WTC11 (cell line): ENCODE results near the gene SAPCD2.

Source experiments
- NR2C2 ChIP-seq: sonication (generic); formaldehyde crosslinking; IDR thresholded peaks from 2 replicates; pipeline ENCODE4 v1.8.0; 2022; ENCODE audit warnings: mild to moderate bottlenecking, missing genetic modification reagents
- TF ChIP-seq, protein P1 (sequence below): fragments of 200-600 bp; IDR thresholded peaks from 2 replicates; pipeline ENCODE4 v1.8.0; 2022; ENCODE audit warnings: antibody characterized with exemption

DNA sequence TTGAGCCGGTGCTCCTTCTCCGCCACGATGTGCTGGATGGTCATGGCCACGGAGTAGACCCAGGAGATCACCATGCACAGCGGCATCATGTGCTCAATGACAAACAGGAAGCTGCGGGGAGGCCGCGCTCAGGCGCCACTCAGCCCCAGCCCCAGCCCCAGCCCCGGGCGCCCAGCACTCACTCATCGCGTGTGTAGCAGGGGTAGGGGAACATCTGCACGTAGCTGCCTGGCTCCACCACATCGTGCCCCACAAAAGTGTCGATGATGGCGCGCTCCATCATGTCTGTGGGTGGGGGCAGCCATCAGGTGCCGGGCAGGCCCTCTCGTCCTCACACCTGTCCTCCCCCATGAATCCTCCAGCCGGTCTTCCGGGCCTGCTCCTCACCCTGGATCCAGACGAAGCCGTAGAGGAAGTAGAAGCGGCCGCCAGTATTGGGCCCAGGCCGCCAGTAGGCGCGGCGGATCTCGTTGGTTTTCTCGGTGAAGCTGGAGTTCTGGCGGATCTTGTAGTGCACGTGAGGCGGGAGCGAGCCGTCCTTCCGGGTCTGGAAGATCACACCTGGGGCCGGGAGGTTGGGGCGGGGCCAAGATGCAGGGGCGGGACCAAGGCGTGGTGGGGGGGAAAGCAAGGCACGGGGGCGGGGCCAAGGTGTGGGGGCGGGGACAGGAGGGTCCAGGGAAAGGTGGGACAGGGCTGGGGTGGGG lies 52.4 kb downstream of the SAPCD2 start:
- TF ChIP-seq, protein P1, sequence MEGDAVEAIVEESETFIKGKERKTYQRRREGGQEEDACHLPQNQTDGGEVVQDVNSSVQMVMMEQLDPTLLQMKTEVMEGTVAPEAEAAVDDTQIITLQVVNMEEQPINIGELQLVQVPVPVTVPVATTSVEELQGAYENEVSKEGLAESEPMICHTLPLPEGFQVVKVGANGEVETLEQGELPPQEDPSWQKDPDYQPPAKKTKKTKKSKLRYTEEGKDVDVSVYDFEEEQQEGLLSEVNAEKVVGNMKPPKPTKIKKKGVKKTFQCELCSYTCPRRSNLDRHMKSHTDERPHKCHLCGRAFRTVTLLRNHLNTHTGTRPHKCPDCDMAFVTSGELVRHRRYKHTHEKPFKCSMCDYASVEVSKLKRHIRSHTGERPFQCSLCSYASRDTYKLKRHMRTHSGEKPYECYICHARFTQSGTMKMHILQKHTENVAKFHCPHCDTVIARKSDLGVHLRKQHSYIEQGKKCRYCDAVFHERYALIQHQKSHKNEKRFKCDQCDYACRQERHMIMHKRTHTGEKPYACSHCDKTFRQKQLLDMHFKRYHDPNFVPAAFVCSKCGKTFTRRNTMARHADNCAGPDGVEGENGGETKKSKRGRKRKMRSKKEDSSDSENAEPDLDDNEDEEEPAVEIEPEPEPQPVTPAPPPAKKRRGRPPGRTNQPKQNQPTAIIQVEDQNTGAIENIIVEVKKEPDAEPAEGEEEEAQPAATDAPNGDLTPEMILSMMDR = no peak
- TF ChIP-seq NR2C2 (CRISPR knock-in tag) = no peak
